GM18511 (cell line): ENCODE results near the gene KLRG1.
A peak's percentile ranks its signal among the peaks of the same experiment; 100 is the strongest.

ENCODE experiments used
- ATAC-seq: cut with Tn5 transposase; IDR thresholded peaks from one replicate; pipeline ENCODE4 v1.9.1; 2021; ENCODE audit warnings: mild to moderate bottlenecking, moderate library complexity; ENCODE audit not compliant: unreplicated experiment

KLRG1 gene

DNA sequence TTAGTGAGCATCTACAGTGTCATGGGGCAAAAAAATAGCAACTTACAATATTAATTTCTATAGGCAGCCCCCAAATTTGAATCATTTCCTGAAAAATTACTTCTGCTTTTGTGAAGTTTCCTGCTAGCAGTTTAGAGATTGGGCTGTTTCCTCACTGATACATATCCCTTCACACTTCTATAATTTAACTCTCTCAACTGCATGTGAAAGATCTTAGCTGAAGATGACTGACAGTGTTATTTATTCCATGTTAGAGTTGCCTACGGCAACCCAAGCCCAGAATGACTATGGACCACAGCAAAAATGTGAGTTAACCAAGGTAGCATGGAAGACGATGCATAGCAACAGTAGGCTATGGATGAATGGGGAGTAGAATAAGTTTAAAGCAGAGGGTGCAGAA lies at the start of gene KLRG1:
Gene KLRG1 (plus strand): TSS at position 134 of the 400 bp plus-strand sequence. CDS start 90 bp downstream, at position 224.
- no peak for ATAC-seq

DNA sequence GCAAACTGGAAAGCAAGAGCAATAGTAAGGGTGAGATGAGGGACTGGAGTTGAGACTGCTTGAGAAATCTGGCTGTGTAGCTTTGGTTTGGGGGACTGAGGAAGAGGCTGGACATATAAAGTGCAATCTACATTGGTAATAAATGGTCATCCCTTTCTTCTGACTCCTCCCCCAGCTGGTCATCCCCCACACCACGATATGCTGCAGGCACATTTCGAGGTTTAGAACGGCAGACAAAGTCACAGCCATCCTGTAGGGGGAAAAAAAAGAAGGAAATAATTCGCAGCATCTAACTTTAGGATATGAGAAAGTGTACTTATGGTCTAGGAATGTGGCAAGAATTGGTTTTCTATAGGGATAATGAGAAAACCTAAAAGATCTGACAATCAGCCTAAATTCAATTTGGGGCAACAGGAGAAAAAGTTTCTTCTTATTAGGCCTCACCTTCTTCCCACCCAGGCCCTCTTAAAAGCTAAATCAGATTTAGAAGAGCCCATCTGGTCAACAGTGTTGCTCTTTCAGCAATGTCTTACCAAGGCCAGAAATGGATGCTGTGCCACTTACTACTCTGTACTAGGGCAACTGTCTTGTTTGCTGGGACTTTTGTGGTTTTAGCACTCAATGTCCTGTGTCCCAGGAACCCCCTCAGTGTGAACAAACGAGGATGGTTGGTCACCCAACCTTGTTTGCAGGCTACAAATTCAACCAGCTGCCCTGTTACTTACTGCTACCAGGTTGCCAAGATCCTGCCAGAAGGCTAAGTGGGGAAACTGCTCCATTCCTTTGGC lies 47.5 kb upstream of the KLRG1 start:
- no peak for ATAC-seq

DNA sequence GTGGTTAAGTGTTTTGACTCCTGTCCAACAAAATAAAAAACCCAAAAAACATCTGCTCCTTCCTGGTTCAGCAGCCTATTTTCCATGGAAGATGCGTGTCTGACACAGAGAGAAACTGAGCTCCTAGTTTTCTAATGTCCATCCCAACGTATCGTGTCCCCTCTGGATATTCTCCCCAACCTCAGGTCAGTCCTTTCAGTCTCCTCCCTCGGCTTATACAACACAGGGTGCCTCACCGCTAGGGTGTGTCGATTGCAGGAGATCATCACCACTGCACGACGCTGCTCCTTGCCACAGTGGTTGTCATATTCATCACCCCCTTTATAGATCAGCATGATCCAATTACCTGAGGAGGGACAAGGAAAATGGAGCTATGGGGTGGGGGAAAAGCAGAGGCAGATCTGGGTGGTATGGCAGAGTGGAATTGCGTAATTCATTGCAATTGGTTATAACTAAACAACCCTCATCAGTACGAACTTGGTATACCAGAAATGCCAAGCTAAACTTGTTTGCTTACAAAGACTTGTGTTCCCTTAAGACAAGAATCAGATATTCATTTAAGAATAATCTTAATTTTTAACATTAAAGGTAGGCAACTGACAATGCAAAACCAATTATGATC lies 45.7 kb upstream of the KLRG1 start:
- no peak for ATAC-seq

DNA sequence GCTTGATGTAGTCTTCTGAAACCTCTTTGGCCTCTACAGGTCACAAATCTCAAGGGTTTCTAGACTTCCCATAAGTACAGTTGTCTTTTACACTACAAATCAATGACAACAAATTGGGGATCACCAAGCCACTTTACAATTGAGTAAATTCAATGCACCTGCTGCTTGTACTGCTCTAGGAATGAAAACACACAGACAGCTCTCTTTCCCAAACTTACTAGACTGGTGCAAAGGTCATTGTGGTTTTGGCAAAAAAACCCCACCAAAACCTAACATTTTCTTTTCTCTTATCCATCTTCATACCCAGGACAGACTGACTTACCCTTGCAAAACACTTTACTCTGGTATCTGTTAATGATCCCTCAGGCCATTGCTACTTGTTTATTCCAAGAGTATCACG lies 42.6 kb upstream of the KLRG1 start:
- ATAC-seq, result no peak

DNA sequence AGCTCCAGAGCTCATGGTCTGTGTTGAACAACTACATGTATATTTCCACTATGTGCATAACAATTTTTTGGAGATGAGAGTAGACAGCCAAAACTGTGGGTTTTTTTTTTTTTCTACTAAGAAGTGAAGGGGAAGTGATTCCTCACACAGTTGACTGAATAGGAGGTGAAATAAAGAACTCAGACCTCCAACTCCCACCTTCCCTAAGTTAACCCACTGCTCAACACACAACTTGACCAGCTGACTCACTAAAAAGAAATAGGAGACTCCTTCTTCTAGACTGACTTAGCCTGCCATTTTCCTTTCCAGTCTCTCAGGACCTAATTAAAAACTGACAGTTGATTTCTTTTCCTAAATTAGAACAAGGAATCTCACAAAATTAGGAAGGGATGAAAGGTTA lies 41.6 kb upstream of the KLRG1 start:
- no peak for ATAC-seq

DNA sequence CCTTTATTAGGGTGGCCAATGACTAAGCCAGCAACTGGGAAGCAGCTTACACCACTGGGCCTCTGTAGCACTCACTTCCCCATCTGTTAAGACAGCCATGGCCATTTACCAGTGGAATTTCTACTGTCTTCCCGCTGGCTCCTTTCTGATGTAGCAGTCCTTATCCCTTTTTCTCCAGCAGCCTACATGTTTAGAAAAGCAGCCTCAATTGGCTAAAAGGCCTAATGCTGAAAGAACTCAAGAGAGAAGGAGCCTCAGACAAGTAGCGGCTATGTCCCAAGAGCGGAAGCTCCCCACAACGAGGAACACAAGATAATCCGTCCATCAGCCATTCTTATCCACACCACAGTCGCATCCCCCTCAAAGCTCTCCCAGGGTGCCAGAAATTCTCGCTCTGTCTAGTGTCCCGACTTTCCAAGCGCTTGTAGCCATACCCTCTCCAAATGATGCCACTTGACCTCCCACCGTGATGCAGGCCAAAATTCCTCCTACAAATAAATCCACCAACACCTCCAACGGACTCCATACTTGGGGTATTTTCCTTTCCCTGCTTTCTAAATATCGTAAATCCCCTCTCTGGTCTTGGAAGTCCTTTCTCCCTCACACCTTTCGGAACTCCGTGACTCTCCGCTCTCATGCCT lies 40.5 kb upstream of the KLRG1 start:
- ATAC-seq, result no peak

DNA sequence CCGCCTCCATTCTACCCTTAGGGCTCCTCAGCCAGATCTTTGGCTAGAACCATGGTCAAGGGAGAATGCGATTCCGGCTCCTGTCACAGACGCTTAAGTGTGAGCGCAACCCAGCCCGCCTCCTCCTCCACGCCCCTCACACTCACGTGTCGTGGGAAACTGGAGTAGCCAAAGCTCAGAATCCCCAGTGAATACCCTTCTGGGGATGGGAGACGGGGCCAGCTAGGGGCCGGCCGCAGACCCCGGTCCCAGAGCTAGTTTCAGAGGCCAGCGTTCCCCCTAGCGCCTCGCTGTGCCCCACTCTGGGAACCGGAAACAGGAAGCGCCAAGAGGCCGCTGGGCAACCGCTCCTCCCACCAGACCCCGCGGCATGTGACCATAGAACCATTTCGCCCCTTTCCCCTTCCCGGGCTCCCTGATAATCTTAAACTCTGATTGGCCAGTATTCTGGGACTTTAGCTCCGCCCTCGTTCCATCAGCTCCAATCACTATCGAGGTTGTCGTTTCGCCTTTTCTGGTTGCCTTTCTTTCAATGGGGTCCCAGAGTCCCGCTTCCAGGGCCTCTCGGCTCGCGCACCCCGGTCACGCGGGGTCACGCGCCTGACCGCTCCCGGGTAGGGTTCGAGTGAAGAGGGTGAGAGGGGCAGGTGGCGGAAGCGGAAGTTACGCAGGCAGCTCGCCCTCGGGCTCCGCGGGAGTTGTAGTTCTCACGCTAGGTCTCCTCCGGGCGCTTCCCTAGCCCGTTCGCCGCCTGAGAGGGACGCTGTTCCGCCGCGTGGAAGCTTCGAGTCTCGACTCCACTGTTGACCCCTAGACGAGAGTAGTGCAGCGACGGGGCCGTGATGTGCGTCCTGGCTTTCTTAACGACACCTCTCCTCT lies 39.8 kb upstream of the KLRG1 start, which contains the start of gene M6PR:
Gene M6PR (minus strand): TSS at position 304 of the 879 bp plus-strand sequence. CDS start 3,241 bp downstream, outside the sequence.
- peak; percentile 87 for ATAC-seq

DNA sequence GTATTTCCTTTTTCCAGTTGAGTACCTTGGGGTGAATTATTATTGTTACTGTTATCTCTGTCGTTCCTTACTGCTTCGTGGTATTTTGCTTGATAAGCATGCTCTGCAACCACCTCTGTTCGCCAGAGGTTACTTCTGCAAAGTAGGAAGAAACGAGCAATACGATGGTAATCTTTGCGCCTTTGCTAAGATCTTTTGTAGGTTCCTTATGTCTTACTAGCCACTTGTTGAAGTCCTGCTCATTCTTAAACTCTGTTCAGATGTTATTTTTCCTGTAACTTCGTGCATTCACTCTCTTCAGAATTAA lies 39.2 kb upstream of the KLRG1 start:
- no peak for ATAC-seq

DNA sequence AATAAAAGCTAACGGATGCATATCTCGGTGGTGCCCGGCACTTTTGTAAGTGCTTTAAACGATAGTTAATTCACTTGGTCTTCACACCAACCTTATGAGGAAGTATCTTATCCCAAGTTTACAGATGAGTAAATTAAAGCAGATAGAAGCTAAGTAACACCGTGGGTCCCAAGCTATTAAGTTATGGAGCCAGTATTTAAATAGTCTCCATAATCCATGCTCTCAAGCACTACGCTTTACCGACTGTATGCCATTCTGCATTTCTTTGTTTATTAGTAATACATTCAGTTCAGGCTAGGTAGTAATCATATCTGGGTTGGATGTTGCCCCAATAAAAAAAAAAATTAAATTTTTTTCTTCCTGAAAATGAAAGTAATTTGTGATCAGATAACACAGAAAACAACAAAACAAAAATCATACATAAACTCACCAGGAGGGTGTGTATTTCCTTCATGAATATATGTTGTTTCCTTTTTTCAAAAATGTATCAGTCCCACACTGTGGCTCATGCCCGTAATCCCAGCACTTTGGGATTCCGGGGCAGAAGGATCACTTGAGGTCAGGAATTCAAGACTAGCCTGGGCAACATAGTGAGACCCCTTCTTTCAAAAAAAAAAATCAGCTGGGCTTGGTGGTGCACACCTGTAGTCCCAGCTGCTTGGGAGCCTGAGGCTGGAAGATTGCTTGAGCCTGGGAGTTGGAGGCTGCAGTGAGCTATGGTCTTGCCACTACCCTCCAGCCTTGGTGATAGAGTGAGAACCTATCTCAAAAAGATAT lies 38.5 kb upstream of the KLRG1 start:
- ATAC-seq, result no peak

DNA sequence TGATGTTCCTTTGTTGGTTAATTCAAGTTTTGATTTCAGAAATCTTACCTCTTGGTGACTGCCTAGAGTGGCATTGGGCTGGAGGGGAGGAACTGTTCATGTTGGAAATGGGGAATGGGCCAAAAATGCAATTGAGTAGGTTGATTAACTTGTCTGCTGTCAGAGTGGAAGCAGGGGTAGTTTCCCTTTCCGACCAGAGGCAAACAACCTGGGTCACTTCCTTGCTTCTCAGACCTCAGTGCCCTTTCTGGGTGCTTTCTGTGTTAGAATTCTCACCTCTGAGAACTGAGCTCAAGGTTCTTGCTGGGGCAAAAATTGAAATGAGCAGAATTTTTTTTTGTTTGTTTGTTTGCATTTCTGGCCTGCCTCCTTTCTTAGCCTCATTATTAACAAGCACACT lies 37.6 kb upstream of the KLRG1 start:
- no peak for ATAC-seq

DNA sequence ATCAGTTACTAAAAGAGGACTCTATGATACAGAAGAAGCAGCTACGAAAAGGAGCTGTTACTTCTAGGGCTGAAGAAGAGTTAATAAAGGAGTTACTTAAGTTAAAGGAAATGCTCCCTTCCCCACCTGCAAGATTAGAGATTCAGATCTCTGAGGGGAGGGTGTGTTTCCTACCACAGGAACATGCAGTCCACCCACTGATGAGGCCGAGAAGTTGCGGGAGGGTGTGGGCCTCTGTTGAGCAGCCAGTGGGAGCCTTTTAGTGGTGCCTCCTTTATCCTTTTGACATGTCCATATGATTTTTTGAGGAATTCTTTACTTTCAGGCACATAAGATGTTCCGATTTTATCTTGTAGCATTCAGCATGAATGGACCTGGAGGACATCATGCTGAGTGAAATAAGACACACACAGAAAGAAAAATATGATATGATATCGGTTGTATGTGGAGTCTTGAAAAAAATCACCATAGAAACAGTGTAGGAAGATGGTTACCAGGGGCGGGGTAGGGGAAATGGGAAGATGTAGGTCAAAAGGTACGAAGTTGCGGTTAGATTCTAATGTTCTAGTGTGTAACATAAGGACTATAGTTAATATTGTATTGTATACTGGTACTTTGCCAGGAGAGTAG lies 35.5 kb upstream of the KLRG1 start:
- ATAC-seq, result no peak

DNA sequence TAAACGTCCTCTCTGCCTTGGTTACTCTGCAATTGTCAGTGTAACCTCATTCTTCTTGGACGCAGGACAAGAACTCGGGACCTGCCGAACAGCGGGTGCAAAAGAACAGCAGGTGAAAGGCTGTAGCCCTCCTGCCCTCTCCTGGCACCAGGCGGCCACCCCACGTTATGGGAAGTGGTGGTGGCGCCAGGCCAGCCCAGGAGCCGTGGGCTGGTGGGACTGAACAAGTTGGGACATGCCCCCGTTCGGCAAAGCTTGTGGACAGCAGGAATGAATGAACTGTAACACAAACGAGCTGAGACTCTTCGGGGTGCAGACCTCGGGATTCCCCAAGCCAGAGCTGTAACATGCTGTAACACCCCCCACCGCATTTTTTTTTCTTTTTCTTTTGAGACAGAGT lies 33.3 kb upstream of the KLRG1 start:
- ATAC-seq, result no peak

DNA sequence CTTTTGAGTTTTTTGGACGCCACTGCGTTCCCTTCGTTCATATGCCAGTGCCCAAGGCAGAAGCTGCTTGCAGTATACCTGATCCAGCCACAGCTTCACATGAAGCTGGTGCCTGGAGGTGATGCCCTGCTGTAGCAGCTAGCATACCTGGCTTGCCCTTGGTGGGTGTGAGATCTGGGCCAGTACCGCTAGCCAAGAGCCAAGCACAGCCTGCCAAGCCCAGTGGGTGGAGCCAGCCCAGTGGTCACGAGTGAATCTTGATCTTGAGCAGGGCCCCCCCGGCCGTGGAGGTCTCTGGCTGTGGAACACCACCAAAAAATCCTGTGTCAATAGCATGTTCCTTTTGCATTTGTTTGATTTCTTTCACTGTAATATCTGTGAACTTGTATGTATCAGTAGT lies 32.6 kb upstream of the KLRG1 start:
- no peak for ATAC-seq

DNA sequence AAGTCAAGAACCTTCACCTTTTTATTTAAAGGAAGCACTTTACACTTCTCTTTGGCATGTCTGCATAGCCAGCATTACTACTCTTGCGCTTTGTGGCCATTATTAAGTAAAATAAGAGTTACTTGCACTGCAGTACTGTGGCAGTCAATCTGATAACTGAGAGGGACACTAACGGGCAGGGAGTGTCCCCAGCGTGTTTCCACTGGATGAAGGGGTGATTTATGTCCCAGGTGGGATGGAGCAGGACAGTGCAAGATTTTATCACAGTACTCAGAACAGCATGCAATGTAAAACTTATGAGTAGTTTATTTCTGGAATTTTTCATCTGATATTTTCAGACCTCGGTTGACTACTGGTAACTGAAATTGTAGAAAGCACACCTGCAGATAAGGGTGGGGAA lies 31.8 kb upstream of the KLRG1 start:
- ATAC-seq, result no peak

DNA sequence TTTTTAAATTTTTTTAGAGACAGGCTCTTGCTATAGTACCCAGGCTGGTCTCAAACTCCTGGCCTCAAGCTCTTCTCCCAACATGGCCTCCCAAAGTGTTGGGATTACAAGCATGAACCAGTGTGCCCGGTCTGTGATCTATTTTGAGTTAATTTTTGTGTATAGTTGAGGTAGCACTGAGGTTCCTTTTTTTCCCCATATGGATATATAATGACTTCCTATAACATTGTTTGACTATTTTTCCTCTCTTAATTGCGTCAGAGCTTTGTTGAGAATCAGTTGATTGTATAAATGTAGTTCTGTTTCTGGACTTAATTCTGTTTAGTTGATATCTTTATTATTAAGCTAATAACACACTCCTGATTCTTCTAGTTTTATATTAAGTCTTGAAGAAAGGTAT lies 31.3 kb upstream of the KLRG1 start:
- no peak for ATAC-seq

DNA sequence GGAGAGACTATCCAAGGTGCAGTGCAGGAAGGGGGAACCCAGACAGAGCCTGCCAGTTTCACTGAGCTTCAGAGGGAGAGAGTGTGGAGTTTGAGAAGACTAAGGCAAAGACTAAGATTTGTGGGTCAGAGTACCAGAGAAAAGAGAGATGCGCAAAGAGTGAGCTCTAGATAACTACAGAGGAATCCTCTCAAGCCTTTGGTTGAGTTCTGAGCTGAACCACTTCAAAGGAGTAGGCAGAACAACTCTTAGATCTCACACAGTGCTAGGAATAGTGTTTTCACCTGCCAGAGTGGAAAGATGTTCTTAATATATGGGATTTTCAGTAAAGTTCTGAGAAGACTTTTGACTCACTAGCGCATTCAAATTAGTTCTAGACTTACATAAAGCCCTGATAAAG lies 29.2 kb upstream of the KLRG1 start:
- ATAC-seq, result no peak

DNA sequence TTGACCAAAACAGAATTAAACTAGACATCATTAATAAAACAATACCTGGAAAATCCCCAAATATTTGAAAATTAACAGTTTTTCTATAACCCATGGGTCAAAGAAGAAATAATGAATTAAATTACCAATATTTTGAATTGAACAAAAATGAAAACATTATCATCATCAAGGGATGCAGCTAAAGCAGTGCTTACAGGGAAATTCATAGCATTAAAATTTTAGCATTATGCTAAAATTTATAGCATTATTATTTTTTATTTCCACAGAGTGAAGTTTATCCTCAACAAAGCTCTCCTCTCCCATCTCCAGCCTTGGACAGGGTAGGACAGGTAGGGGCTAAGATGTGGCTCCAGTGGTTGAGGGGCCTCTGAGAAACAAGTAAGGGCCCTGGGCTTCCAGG lies 20.6 kb upstream of the KLRG1 start:
- ATAC-seq, result no peak

DNA sequence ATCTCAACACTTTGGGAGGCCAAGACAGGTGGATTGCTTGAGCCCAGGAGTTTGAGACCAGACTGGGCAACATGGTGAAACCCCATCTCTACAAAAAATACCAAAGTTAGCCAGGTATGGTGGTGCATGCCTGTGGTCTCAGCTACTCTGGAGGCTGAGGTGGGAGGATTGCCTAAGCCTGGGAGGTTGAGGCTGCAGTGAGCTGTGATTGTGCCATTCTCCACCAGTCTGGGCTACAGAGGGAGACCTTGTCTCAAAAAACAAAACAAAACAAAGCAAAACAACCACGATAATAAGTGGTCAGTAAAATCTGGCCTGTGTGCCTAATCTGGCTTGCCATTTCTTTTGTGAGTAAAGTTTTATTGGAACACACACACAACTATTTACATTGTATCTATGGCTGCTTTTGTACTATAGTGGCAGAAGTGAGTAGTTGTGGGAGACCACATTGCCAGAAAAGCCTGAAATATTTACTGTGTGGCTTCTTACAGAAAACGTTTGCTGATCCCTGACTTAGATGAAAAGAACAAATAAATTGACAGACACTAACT lies 19.4 kb upstream of the KLRG1 start:
- no peak for ATAC-seq

DNA sequence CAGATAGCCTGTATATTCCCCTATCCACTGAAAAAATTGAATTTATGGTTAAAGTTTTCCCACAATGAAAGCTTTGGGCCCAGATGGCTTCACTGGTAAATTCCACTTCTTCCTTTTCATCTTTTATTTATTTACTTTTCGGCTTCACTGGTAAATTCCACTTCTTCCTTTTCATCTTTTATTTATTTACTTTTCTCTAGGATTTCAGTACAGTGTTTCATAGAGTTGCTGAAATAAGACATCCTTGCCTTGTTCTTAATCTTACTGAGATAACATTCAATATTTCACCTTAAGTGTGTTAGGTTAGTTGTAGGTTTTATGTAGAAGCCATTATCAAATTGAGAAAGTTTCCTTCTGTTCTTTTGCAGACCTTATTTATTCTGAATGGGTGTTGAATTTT lies 18.9 kb upstream of the KLRG1 start:
- no peak for ATAC-seq

DNA sequence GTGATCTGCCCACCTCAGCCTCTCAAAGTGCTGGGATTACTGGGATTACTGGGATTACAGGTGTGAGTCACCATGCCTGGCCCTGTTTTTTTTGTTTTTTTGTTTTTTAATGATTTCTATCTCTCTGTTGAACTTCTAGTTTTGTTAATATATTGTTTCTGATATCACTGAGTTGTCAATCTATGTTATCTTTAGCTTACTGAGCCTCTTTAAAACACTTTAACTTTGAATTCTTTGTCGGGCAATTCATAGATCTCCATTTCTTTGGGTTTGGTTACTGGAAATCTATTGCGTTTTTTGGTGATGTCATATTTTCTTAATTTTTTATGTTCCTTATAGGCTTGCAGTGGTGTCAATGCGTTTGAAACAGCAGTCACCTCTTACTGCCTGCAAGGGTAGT lies 9.2 kb upstream of the KLRG1 start:
- ATAC-seq, result no peak
